GM12892 (cell line): ENCODE measurements around the gene UBR3.
"Not testable (repeated sequence)": the region's sequence is repeated elsewhere in the genome, so short reads cannot be mapped to it uniquely, and the experiment has no call there.

Source experiments
- DNase-seq: peaks from one replicate; pipeline ENCODE4 v3.0.0; 2011; ENCODE audit not compliant: insufficient read length
- FAIRE-seq: peaks from 2 replicates; lab custom pipeline; 2011; peaks lifted over from hg19 to GRCh38; lab: Jason Lieb, UNC
- POLR2A ChIP-seq: IDR thresholded peaks from 2 replicates; pipeline ENCODE4 v1.6.1; 2011; ENCODE audit warnings: low read depth, low read length, control low read depth
- POLR2AphosphoS5 ChIP-seq: IDR thresholded peaks from 2 replicates; pipeline ENCODE4 v1.6.1; 2011; ENCODE audit warnings: low read depth, low read length, control low read depth
- TAF1 ChIP-seq: IDR thresholded peaks from 2 replicates; pipeline ENCODE4 v1.6.1; 2011; ENCODE audit warnings: low read depth, mild to moderate bottlenecking, control low read depth, low read length, borderline replicate concordance

UBR3 gene

DNA sequence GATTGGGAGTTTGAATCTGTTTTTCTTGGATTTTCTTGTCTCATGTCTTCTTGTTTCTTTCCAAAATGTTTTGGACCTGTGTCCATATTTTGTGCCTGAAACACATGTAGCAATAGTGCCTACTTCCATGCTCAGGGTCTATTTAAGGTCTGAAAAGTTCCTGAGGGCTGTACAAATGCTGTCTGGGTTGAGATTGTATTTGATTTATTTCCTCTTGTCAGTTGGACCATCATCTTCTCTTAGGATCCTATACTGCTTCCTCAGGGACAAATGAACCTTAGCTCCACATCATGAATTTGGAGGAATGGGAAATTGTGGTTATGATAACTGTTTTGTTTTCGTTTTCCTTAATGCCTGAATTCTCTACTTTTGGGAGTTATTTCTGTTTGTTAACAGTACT lies 59.9 kb downstream of the UBR3 start:
- FAIRE-seq (no peak), DNase-seq (no peak)
- TF ChIP-seq POLR2AphosphoS5 (no peak), POLR2A (no peak)

DNA sequence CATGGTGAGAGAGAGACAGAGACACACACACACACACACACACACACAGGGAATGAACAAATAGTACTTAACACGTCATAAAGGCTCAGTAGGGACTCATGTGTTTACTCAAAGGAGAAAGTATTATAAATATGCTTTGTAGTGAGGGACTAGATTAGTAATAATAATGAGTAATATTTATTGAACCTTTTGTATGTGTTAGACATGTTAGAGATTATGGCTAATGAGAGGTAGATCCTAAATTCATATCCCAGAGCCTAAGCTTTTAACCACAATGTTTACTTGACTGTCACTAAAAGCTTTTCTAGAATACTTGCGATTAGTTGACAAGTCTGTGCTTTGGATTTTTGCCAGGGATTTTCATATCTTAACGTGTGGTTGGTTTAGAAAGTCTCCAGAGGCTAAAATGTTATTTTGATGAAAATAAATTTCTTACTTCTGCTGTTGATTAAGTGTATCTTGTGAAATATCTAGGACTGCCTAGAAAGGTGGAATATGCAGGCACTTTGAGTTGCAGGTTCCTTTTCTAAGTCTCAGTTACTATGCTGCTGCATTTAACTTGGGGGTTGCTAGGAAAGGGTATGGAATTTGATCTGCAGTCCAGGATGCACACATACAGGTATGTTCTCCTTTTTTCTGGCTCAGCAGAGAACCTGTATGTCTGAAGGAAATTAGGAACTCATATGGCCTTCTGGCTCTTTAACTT lies 64.5 kb downstream of the UBR3 start:
- DNase-seq (no peak), FAIRE-seq (no peak)
- TF ChIP-seq TAF1: no peak
- no peak for TF ChIP-seq POLR2A
- TF ChIP-seq POLR2AphosphoS5: no peak

DNA sequence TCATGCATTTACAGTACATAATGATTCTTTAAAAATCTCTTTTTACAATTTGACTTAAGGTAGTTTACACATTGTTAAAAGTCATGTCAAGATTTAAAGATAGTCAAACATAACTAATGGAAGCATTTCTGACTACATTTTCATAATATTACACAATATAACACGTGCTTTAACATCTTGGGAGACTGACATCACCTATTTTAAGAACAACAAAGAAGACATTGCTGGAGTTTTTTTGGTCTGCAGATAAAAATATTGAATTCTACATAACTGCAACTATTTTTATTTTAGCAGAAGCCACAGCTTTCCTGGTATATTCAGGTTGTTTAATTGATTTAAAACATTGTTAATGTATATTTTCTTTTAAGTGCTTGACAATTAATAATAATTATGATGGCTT lies 65.7 kb downstream of the UBR3 start:
- DNase-seq (no peak), FAIRE-seq (no peak)
- no peak for TF ChIP-seq POLR2AphosphoS5
- no peak for TF ChIP-seq POLR2A
- no peak for TF ChIP-seq TAF1

DNA sequence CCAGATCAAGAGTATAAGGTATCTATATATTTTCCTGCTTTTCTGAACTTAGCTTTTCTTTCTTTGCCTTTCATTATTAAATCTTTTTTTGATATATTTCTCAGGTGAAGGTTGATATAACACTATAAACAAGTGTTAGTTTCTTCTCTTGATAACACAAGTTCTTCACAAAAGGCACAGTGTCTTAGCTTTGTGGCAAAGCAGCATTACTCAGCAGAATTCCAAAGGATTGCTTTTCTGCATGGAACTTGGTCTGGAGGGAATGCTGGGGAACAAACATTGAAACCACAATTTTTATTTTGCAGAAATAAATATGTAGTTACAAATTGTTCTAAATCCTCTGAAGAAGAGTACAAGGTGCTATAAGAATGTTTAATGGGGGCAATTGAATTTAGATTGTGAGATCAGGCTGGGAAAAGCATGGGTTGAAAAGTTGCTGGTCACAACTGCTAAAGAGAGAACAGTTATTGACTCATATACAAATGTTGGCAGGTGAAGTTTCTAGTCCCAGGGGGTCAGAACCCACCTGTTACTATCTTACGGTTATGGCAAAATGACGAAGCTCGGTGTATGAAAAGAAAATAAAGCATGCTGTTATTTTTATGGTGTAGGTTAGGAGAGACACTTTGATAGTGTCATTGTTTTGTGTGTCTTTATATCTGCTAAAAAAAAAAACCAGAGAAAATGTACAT lies 68.2 kb downstream of the UBR3 start:
- FAIRE-seq (no peak), DNase-seq (no peak)

DNA sequence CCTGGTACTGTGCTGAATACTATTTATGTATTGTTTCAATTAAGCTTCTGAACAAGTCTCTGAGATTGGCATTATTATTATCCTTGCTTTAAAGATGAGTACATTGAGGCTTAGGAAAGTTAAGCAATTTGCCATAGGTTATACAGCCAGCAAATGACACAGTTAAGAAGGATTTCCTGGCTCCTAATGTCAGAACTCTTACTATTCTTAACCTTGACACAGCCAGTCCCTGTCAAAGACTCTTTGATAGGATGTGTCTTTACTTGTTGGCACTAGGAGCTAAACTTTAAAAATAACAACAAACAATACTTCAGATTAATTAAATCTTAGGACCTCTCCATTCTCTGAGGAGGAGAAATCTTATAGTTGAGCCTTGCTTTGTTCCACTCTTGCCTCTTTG lies 70.6 kb downstream of the UBR3 start:
- TF ChIP-seq POLR2A (no peak), TAF1 (no peak), POLR2AphosphoS5 (no peak)
- FAIRE-seq (no peak), DNase-seq (no peak)

More for the DNA sequence above, 68.2 kb downstream of the UBR3 start:
- TF ChIP-seq POLR2A: no peak

DNA sequence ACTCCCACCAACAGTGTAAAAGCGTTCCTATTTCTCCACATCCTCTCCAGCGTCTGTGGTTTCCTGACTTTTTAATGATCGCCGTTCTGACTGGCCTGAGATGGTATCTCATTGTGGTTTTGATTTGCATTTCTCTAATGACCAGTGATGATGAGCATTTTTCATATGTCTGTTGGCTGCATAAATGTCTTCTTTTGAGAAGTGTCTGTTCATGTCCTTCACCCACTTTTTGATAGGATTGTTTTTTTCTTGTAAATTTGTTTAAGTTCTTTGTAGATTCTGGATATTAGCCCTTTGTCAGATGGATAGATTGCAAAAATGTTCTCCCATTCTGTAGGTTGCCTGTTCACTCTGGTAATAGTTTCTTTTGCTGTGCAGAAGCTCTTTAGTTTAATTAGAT lies 72.8 kb downstream of the UBR3 start:
- FAIRE-seq, DNase-seq: not testable (repeated sequence)

DNA sequence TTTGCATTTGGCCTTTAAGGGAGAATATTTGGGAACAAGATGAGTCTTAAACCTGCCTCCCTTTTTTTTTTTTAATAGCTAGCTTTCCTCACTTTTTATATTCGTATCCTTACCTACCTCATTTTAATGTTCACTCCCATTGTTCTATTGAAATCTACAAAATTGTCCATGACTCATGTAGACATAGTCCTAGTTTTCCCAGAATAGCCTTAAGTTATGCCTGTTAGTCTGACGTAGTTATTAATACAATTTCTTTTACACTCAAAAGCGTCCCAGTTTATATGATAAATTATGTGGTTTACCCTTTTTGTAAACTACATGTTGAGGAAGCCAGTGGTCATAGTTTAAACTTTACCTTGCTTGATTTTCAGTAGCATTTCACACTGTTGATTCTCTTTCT lies 73.4 kb downstream of the UBR3 start:
- TF ChIP-seq TAF1 (no peak), POLR2A (no peak), POLR2AphosphoS5 (no peak)
- FAIRE-seq (no peak), DNase-seq (no peak)

DNA sequence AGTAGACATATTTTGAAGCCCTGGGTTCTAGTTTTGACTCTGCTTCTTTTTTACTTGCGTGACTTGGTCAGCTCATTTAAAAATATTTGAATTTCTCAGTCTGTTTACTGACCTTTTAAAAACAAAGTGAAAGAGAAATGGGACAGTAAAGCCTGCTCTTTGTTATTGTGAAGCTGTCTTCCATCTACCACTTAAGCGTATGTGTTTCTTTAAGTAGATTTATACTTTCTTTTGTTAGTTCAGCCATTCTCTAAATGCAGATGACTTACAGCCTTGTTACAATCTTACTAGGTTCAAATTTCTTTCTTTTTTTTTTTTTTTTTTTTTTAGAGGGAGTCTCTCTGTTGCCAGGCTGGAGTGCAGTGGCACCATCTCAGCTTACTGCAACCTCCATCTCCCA lies 79.5 kb downstream of the UBR3 start:
- TF ChIP-seq TAF1: no peak
- TF ChIP-seq POLR2A: no peak
- TF ChIP-seq POLR2AphosphoS5: no peak
- DNase-seq (no peak), FAIRE-seq (no peak)

DNA sequence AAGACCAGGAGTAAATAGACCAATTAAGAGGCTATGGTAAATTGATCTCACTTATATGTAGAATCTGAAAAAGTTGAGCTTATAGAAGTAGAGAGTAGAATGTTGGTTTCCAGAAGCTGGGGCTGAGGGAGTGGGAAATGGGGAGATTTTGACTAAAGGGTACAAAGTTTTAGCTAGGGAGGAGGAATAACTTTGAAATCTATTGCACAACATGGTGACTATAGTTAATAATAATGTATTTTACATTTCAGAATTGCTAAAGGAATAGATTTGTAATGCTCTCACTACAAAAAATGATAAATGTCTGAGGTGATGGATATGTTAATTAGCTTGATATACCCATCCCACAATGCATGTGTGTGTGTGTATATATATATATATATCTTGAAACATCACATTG lies 82.1 kb downstream of the UBR3 start:
- no peak for DNase-seq
- TF ChIP-seq POLR2AphosphoS5 (no peak), TAF1 (no peak), POLR2A (no peak)
- no peak for FAIRE-seq

DNA sequence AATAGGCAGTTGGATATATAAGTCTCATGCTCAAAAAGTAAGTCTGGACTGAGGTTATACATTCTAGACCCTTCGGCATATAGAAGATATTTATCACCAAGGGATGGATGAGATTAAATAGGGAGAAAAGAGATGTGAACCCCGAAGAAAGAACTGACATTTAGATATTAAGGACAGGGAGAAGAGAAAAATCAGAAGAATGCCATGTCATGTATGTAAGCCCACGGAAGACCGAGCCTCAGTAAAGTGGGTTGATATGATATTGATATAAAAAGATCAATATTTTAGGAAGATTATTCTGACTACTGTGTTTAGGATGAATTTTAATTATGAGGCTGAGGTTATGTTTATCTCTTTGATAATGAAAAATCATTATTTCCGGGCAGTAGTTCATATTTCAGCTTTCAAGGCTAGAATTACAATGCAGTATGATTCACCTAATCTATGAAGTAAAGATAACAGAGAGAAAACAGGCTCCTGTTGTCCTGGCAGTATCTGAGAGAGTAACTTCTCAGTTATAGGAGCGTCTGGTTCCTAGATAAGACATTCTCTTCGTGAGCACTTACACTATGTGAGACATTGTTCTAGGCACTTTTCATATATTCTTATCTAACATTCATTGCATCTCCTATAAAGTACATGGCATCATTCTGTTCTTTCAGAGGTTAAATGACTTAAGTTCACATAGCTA lies 83.0 kb downstream of the UBR3 start:
- TF ChIP-seq POLR2AphosphoS5 (no peak), POLR2A (no peak), TAF1 (no peak)

DNA sequence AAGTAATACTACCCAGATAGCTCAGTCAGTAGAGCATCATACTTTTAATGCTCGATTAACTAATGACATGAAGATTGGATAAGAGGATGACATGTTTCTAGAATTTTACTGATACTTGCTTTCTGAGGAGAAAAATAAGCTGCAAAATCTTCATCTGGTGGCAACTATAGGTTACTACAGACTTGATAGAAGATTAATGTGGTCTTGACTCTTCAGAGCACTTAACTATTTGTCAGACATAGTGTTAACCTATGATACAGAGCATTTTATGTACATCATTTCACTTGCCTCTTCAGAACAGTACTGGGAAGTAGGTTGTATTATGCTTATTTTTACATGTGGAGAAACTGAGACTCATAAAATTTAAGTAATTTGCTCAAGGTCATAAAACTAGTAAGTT lies 83.9 kb downstream of the UBR3 start:
- no peak for FAIRE-seq
- no peak for DNase-seq
- TF ChIP-seq TAF1: no peak
- TF ChIP-seq POLR2AphosphoS5: no peak
- no peak for TF ChIP-seq POLR2A

More for the DNA sequence above, 83.0 kb downstream of the UBR3 start:
- FAIRE-seq: no peak
- DNase-seq: no peak

DNA sequence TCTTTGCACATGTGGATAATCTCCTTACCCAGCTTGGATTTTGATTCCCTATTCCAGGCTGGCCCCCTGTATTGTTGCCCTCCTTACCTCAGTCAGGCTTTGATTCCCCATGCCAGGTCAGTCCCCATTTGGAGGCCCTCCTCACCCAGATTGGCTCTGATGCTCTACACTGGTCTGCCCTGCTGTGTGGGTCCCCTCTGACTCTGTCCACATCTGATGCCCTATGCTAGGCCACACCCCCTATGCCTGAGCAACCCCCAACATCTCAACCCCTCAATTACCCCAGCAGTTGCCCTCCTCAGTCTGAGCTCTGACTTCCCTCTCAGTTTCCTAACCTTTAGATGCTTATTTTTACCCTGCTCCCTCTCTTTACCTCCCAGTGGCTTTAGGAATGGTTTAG lies 89.4 kb downstream of the UBR3 start:
- FAIRE-seq: no peak
- DNase-seq: no peak

More for the DNA sequence above, 89.4 kb downstream of the UBR3 start:
- TF ChIP-seq TAF1 (no peak), POLR2AphosphoS5 (no peak), POLR2A (no peak)
